ENCODE measurements around the gene SLC35B1. TPM values are rescaled to one million over a fixed set of nuclear protein-coding genes. Genes with fewer than 3 reads are reported as not detected.

SLC35B1 gene
- total RNA-seq, 1 experiment from 2014 or later, result 44.7 TPM

DNA sequence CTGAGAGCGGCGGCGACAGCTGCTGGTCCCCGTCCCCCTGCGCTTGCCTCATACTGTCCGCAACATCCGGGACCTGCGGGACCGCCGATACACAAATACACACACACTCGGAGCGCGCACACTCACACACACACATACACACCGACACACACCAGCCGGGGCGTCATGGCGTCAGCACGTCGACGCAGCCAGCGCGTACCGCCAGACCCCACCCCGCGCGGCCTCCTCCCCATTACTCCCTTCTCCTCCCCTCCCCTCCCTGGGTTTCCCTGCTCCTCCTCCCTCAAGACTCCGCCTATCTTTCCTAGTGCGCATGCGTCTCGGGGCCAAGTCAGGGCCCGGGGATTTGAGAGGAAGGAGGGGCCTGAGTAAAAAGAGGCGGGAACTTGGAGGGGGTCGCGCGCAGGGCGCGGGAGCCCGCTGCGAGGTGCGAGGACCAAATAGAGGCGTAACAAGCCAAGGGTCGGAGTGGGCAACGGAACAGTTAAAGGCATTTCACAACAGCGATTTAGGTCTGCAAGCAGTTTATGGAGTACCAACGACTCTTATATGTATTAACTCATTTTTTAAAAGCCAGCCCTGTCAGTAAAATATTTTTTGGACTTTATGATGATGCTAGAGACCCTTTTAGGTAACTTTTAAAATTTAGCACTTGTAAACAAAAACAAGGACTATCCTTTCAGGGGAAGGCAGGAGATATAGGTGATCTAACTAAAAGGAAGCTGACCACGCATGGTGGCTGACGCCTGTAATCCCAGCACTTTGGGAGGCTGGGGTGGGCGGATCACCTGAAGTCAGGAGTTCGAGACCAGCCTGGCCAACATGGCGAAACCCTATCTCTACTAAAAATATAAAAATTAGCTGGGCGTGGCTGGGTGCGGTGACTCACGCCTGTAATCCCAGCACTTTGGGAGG, 29.6 kb downstream of the SLC35B1 start, which contains the start of gene SPOP:
TSS of gene SPOP (minus strand) at position 165 of the 915 bp plus-strand sequence. CDS start 55,287 bp downstream, outside the sequence.
- intact Hi-C loops (cut with micrococcal nuclease; ENCODE audit: unreplicated experiment), result loop anchor here (10.0 kb wide), 1 partner anchor 53 kb away; no protein-coding TSS in a partner anchor
- CTCF ChIA-PET, result no interaction called here
- Histone ChIP-seq H3K27me3 (ENCODE audit: insufficient read depth, low read depth) (peaks cover 6% of the 10 kb centered on the region), H3K4me3 (peak within 1 kb of the TSS; percentile 85), H3K79me2 (ENCODE audit: low read depth) (peaks cover 37% of the 10 kb centered on the region), H3K36me3 (ENCODE audit: low read depth) (peaks cover 10% of the 10 kb centered on the region; the same call in 1 of the 2 replicates), H3K9me2 (ENCODE audit: insufficient read depth) (no peaks in the 10 kb centered on the region), H3K4me1 (replicated peaks; ENCODE audit: insufficient read depth) (peaks cover 13% of the 10 kb centered on the region), H3K9me3 (ENCODE audit: insufficient read depth, low read depth) (no peaks in the 10 kb centered on the region), H4K20me1 (ENCODE audit: insufficient read depth) (peaks cover 26% of the 10 kb centered on the region), H3K4me2 (peak within 1 kb of the TSS; percentile 89), H2AFZ (peak within 1 kb of the TSS; percentile 91), H3F3A (ENCODE audit: insufficient read depth, low read depth) (no peaks in the 10 kb centered on the region), H3K27ac (peak within 1 kb of the TSS; percentile 42)
- BruUV-seq (replicated peaks), result no TSS peak
- TF ChIP-seq, protein P1, sequence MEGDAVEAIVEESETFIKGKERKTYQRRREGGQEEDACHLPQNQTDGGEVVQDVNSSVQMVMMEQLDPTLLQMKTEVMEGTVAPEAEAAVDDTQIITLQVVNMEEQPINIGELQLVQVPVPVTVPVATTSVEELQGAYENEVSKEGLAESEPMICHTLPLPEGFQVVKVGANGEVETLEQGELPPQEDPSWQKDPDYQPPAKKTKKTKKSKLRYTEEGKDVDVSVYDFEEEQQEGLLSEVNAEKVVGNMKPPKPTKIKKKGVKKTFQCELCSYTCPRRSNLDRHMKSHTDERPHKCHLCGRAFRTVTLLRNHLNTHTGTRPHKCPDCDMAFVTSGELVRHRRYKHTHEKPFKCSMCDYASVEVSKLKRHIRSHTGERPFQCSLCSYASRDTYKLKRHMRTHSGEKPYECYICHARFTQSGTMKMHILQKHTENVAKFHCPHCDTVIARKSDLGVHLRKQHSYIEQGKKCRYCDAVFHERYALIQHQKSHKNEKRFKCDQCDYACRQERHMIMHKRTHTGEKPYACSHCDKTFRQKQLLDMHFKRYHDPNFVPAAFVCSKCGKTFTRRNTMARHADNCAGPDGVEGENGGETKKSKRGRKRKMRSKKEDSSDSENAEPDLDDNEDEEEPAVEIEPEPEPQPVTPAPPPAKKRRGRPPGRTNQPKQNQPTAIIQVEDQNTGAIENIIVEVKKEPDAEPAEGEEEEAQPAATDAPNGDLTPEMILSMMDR (conservative IDR thresholded peaks at IDR 0.05), result no peak
- TF ChIP-seq EZH2 (IDR thresholded peaks at IDR 0.05; ENCODE audit: low read depth), result no peak
- peak; percentile 97 for DNase-seq
- POLR2A ChIA-PET (ENCODE audit: unreplicated experiment), result no interaction called here

DNA sequence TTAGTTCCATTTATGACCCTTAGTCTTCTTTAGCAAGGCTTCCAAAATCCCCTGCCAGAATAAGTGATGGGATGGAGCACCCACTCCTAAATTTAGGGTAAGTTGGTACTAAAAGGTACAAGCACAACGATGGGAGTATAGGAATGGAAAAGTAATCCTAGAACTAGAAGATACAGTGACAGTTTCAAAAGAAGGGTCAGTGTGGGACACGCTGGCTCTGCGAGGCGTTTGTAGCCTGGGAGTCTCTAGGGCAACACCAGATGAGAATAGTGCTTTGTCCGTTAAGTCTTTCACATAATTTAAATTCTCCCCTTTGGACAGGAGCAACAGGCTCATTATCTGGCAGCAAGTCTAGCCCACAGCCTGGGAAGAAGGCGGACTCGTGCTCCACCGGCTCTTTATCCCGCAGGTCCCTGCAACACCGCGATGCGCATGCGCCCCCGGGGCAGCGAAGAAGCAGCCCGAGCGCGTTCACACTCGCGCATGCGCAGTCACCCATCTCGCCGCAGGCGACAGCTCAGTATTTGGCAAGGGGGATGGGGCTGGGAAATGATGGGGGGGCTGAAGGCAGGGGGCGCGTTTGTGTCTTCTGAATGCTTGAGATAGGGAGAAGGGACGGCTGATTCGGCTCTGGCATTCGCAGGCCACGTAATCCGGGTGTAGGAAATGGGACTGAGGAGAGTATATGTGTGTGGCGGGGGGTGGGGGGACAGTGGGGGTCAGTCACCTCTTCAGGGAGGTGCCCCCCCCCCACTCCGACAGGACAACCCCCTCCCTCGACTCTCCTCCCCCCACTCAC, 30.4 kb downstream of the SLC35B1 start:
- Histone ChIP-seq H3K27ac (peak overlapping the region; percentile 42), H3K36me3 (ENCODE audit: low read depth) (peaks cover 14% of the 10 kb centered on the region; the same call in 1 of the 2 replicates), H3K79me2 (ENCODE audit: low read depth) (peaks cover 44% of the 10 kb centered on the region), H3K9me3 (ENCODE audit: insufficient read depth, low read depth) (no peaks in the 10 kb centered on the region), H3K4me2 (peak overlapping the region; percentile 89), H3K4me3 (peak overlapping the region; percentile 85), H3K4me1 (replicated peaks; ENCODE audit: insufficient read depth) (peaks cover 13% of the 10 kb centered on the region), H3F3A (ENCODE audit: insufficient read depth, low read depth) (no peaks in the 10 kb centered on the region), H4K20me1 (ENCODE audit: insufficient read depth) (peaks cover 32% of the 10 kb centered on the region), H3K27me3 (ENCODE audit: insufficient read depth, low read depth) (peaks cover 6% of the 10 kb centered on the region; the same call in 1 of the 2 replicates), H3K9me2 (ENCODE audit: insufficient read depth) (no peaks in the 10 kb centered on the region), H2AFZ (peak overlapping the region; percentile 91)
- no peak for TF ChIP-seq EZH2 (IDR thresholded peaks at IDR 0.05; ENCODE audit: low read depth)
- TF ChIP-seq, protein P1 (conservative IDR thresholded peaks at IDR 0.05), result no peak
- ChIA-PET CTCF (no interaction called here), POLR2A (ENCODE audit: unreplicated experiment) (interaction anchor here (0.5 to 0.6 kb wide), 3 partner anchors 315 to 744 kb away, joined by 10 to 20 read pairs (median 13); no protein-coding TSS in a partner anchor)
- peak; percentile 83 to 93 for DNase-seq
- BruUV-seq (replicated peaks), result TSS peak; percentile 53
- intact Hi-C loops (cut with micrococcal nuclease; ENCODE audit: unreplicated experiment), result loop anchor here (10.0 kb wide), 1 partner anchor 53 kb away; no protein-coding TSS in a partner anchor

DNA sequence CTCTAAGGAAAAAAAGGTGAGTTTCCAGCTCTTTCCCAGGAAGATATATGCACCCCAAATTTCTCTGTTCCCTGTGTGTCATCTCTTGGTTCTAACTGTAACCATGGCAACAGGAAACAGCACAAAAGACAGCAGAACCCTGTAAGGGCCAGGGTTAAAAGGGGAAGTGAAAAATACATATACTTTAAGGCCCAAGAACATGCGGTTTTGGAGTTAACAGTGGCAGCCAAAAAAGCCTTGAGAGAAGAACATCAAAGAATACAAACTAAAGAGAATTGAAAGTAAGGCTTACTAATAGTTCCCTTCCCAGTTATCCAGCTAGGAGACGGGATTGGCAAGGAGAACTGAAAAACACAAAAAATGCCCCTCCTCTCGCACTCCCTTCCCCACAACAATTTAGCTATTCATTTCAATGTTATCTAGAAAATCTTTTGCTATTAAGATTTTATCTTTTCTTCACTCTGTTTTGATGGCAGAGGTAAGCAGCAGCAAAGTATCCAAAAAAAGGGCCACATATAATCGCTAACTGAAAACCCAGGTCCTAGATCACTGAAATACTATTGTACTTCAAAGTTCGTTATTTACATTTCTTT, 31.4 kb downstream of the SLC35B1 start:
- peak overlapping the region; percentile 89 for H3K4me2 ChIP-seq
- CTCF ChIA-PET, result no interaction called here

More for the DNA sequence above, 31.4 kb downstream of the SLC35B1 start:
- Histone ChIP-seq H3K27me3 (ENCODE audit: insufficient read depth, low read depth) (no peaks in the 10 kb centered on the region), H3K4me3 (peak overlapping the region; percentile 85), H3K4me1 (replicated peaks; ENCODE audit: insufficient read depth) (peaks cover 13% of the 10 kb centered on the region), H3F3A (ENCODE audit: insufficient read depth, low read depth) (no peaks in the 10 kb centered on the region), H2AFZ (no peak overlapping the region), H3K9me3 (ENCODE audit: insufficient read depth, low read depth) (no peaks in the 10 kb centered on the region), H3K36me3 (ENCODE audit: low read depth) (peaks cover 14% of the 10 kb centered on the region; the same call in 1 of the 2 replicates), H3K27ac (peak overlapping the region; percentile 42; the same call in 1 of the 2 replicates), H4K20me1 (ENCODE audit: insufficient read depth) (peaks cover 40% of the 10 kb centered on the region), H3K9me2 (ENCODE audit: insufficient read depth) (no peaks in the 10 kb centered on the region), H3K79me2 (ENCODE audit: low read depth) (peaks cover 49% of the 10 kb centered on the region)
- TF ChIP-seq, protein P1 (conservative IDR thresholded peaks at IDR 0.05), result no peak
- TF ChIP-seq EZH2 (IDR thresholded peaks at IDR 0.05; ENCODE audit: low read depth), result no peak
- DNase-seq, result no peak
- BruUV-seq (replicated peaks), result no TSS peak
- intact Hi-C loops (cut with micrococcal nuclease; ENCODE audit: unreplicated experiment), result loop anchor here (10.0 kb wide), 1 partner anchor 52 kb away; no protein-coding TSS in a partner anchor
- POLR2A ChIA-PET (ENCODE audit: unreplicated experiment), result no interaction called here
